ENCODE results near the gene CCNA2. TPM values are rescaled to one million over a fixed set of nuclear protein-coding genes. Genes with fewer than 3 reads are reported as not detected.

Gene CCNA2
- total and polyA plus RNA-seq, 8 donors, result 0.19 to 1.5 (median 0.54) TPM

- FAIRE-seq (no peak), ATAC-seq (no peak), DNase-seq (no peak)
- TF ChIP-seq CTCF (IDR thresholded peaks at IDR 0.05), result no peak
- 12 to 15% methylated on average over 4 of the region's 4 CpGs for WGBS, 2 donors
- Histone ChIP-seq H3K36me3 (peaks cover 0 to 10% (median 0%) of the 10 kb centered on the region in 3 donors), H3K27me3 (no peaks in the 10 kb centered on the region), H3K4me1 (peaks cover 6 to 8% (median 7%) of the 10 kb centered on the region in 3 donors), H3K27ac (peak overlapping the region in 3 of 4 donors; percentile 68 to 84 (median 83)), H3K4me3 (peak overlapping the region; percentile 76 to 93 (median 84)), H3K9me3 (no peaks in the 10 kb centered on the region)
- intact Hi-C loops (cut with DNase I), result no loop called here
These were observed 22.0 kb downstream of the CCNA2 start for GRCh38 chr4:121801715-121802075.

GRCh38 chr4:121800961-121801714 lies 22.5 kb downstream of the CCNA2 start, which contains the start of gene EXOSC9:
Gene EXOSC9, plus strand, starts transcription at chr4:121801323. Its CDS starts 102 bp downstream, at chr4:121801425.
- peak within 1 kb of the TSS; percentile 68 to 84 (median 79) for H3K27ac ChIP-seq
- FAIRE-seq, result peak; percentile 45
- H3K4me3 ChIP-seq, result peak within 1 kb of the TSS; percentile 76 to 93 (median 84)
- WGBS, 2 donors, result 0 to 1% methylated on average over 48 of the region's 48 CpGs
- H3K27me3 ChIP-seq, result peaks cover 0 to 3% (median 0%) of the 10 kb centered on the region in 4 donors
- H3K9me3 ChIP-seq, result no peaks in the 10 kb centered on the region
- H3K36me3 ChIP-seq, result peaks cover 0 to 7% (median 0%) of the 10 kb centered on the region in 3 donors
- peaks cover 6 to 8% (median 7%) of the 10 kb centered on the region in 3 donors for H3K4me1 ChIP-seq
- intact Hi-C loops (cut with DNase I), result no loop called here
- no peak for TF ChIP-seq CTCF (IDR thresholded peaks at IDR 0.05)
- DNase-seq, result peak; percentile 92 to 98 (median 95)
- ATAC-seq, result peak; percentile 98 to 100 (median 99)

DNA sequence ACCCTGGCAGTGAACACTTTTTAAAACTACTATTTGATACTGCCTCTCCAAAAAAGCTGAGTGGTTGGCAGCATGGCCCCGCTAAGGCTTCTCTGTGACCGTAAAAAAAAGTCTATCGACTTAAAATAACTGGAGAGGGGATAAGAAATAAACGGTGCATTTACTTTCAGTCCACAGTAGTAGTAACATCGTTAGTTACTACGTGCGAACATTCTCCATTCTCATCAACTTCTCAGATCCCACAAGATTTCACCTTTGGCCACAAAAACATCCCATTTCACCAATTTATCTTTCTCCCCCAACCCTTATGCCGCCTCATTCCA lies 23.1 kb downstream of the CCNA2 start:
- Histone ChIP-seq H3K4me1 (peaks cover 6 to 8% (median 7%) of the 10 kb centered on the region in 3 donors), H3K4me3 (peak overlapping the region; percentile 76 to 93 (median 84)), H3K36me3 (peaks cover 0 to 5% (median 0%) of the 10 kb centered on the region in 3 donors), H3K27me3 (peaks cover 0 to 3% (median 0%) of the 10 kb centered on the region in 4 donors), H3K9me3 (no peaks in the 10 kb centered on the region), H3K27ac (peak overlapping the region; percentile 68 to 84 (median 79))
- no peak for TF ChIP-seq CTCF (IDR thresholded peaks at IDR 0.05)
- no peak for DNase-seq
- ATAC-seq, result peak; percentile 25 to 41 (median 34)
- FAIRE-seq, result no peak
- WGBS, 2 donors, result 38 to 39% methylated on average over 8 of the region's 8 CpGs
- intact Hi-C loops (cut with DNase I), result no loop called here

DNA sequence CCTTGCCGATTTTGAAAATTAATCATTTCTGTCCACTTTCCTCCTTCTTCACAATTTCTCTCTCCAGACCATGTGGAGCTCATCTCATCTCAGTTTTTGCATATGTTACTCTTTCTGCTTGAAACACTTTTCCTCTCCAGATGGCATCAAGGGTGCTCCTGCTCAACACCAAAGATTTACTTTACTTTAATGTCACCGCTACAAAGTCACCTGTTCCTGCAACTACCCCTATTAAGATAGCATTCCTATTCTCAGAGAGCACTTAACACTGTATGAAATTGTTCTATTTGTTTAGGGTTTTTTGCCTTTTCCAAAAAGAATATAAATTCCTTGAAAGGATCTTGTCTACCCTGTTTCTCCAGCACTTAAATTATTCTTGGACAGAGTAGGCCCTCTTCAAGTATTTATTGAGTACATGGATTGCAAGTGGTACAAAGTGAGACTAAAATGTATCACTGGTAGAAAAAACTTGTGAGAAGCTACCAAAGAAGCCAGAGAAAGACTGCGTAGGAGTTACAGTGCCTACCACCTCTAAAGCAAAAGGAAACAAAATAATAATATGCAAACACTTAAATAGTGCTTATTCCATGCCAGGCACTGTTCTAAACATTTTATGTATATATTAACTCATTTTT lies 23.7 kb downstream of the CCNA2 start:
- no peak for ATAC-seq
- peaks cover 0 to 5% (median 0%) of the 10 kb centered on the region in 3 donors for H3K36me3 ChIP-seq
- H3K27ac ChIP-seq, result no peak overlapping the region
- TF ChIP-seq CTCF (IDR thresholded peaks at IDR 0.05), result no peak
- no peaks in the 10 kb centered on the region for H3K9me3 ChIP-seq
- H3K27me3 ChIP-seq, result peaks cover 0 to 3% (median 0%) of the 10 kb centered on the region in 4 donors
- 91 to 94% methylated on average over 3 of the region's 3 CpGs for WGBS, 2 donors
- H3K4me1 ChIP-seq, result peaks cover 6 to 8% (median 7%) of the 10 kb centered on the region in 3 donors
- no peak for DNase-seq
- FAIRE-seq, result no peak
- intact Hi-C loops (cut with DNase I), result no loop called here
- peak overlapping the region in 1 of 4 donors; percentile 82 for H3K4me3 ChIP-seq
